HG03039 (cell line): ENCODE results near the gene YEATS4.
"Not testable (repeated sequence)": the region's sequence is repeated elsewhere in the genome, so short reads cannot be mapped to it uniquely, and the experiment has no call there.

ENCODE experiments used
- ATAC-seq: cut with Tn5 transposase; IDR thresholded peaks from one replicate; pipeline ENCODE4 v1.9.1; 2021; ENCODE audit warnings: mild to moderate bottlenecking, moderate library complexity; ENCODE audit not compliant: unreplicated experiment

YEATS4 gene

GRCh38 chr12:69359531-69360347 lies at the start of gene YEATS4:
Gene YEATS4, plus strand, starts transcription at chr12:69359743. Its CDS starts 230 bp downstream, at chr12:69359973.
- peak; percentile 76 for ATAC-seq

GRCh38 chr12:69313209-69313608 lies 46.3 kb upstream of the YEATS4 start:
- ATAC-seq: no peak

DNA sequence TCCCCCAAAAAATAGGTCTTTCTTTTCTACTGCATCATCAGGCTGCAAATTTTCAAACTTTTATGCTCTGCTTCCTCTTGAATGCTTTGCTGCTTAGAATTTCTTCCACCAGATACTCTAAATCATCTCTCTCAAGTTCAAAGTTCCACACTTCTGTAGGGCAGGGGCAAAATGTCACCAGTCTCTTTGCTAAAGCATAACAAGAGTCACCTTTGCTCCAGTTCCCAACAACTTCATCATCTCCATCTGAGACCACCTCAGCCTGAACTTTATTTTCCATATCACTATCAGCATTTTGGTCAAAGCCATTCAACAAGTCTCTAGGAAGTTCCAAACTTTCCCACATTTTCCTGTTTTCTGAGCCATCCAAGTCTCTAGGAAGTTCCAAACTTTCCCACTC lies 42.8 kb upstream of the YEATS4 start:
- not testable (repeated sequence) for ATAC-seq

- ATAC-seq: not testable (repeated sequence)
Measured at GRCh38 chr12:69317233-69317632, 42.3 kb upstream of the YEATS4 start.

DNA sequence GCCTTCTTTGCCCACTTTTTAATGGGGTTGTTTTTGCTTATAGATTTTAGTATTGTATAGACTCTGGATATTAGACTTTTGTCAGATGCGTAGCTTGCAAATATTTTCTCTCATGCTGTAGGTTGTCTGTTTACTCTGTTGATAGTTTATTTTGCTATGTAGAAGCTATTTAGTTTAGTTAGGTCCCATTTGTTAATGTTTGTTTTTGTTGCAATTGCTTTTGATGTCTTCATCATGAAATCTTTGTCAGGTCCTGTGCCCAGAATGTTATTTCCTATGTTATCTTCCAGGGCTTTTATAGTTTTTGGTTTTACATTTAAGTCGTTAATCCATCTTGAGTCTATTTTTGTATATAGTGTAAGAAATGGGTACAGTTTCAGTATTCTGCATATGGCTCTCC lies 41.3 kb upstream of the YEATS4 start:
- ATAC-seq: no peak

- ATAC-seq: no peak
Measured at GRCh38 chr12:69321351-69321750, 38.2 kb upstream of the YEATS4 start.

GRCh38 chr12:69324797-69325466 lies 34.6 kb upstream of the YEATS4 start:
- ATAC-seq: peak; percentile 94

- no peak for ATAC-seq
Measured at GRCh38 chr12:69328426-69328825, 31.1 kb upstream of the YEATS4 start.

- no peak for ATAC-seq
Measured at GRCh38 chr12:69329669-69330428, 29.7 kb upstream of the YEATS4 start.

- peak; percentile 74 for ATAC-seq
Measured at GRCh38 chr12:69330475-69331473, 28.8 kb upstream of the YEATS4 start.

GRCh38 chr12:69331519-69331908 lies 28.0 kb upstream of the YEATS4 start:
- peak; percentile 12 for ATAC-seq

DNA sequence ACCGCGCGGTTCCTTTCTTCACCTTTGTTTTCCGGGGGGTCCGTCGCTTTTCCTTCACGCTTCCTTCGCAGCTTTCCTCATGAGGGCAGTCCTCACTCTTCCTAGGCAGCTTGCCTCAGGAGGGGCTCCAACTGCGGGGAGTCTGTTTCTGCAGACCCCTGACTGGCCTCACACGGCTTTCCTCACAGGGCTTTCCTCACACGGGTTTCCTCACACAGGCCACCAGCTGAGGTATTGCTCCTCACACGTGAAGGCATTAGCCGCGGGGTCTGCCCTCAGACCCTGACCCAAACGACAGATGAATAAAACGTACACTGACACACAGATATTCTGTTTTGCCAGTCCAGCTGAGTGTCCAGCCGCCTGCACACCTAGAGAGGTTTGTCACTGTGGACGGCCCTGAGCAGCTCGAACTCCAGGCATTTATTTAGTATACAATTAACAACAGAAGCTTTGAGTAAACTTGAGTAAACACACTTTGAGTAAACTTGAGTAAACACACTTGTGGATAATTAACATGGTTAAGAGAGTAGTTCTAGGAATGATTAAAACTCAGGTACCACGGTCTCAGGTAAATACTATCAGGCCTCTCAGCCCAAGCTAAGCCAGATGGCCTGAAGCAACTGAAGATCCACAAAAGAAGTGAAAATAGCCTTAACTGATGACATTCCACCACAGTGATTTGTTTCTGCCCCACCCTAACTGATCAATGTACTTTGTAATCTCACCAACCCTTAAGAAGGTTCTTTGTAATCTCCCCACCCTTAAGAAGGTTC lies 27.4 kb upstream of the YEATS4 start:
- ATAC-seq: no peak

GRCh38 chr12:69332815-69333358 lies 26.7 kb upstream of the YEATS4 start:
- no peak for ATAC-seq

- no peak for ATAC-seq
Measured at GRCh38 chr12:69334158-69334557, 25.4 kb upstream of the YEATS4 start.

GRCh38 chr12:69337311-69338090 lies 22.0 kb upstream of the YEATS4 start:
- no peak for ATAC-seq

DNA sequence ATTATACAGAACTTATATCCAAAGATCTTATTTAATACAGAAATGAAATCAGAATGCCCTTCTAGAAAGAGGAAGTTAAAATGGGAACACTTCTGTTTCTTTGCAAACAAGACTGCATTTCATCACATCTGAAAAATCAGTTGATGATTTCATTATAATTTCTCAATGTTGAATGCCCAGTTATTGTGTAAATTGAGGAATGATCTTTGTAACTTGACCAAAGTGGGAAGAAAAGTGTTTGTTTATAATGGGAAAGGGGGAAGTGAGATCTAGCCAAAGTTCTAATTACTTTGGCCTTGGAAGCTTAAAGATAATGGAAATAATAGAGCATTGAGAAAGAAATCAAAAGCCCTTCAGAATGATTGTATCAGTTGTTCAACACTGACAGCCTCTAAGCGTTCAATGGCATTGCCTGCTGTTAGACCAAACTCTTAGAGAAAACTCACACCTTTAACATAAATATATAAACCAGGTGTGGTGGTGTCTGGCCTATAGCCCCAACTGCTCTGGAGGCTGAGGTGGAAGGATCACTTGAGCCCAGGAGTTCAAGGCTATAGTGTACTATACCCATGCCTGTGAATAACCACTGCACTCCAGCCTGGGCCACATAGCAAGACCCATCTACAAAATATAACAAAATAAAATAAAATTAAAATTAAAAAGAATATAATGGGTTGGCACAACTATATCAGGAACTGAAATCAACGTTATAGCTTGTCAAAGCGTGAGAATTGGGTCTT lies 21.3 kb upstream of the YEATS4 start:
- no peak for ATAC-seq

DNA sequence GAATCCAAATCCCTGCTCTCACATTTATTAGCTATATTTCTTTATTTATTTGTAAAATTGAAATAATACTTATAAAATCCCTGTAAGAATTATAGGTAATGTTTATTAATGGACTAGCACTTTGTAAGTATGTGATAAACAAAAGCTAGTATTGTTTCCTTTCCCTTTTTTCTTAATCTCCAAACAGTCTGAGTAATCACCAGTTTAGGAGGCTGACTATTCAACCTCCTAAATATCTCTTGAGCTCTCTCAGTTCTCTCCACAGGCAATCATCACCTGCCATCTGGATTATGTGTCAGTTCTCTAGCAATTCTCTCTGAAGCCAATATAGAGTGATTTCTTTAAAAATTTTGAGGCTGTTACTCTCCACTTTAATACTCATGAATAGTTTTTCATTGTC lies 20.6 kb upstream of the YEATS4 start:
- no peak for ATAC-seq

- ATAC-seq: no peak
Measured at GRCh38 chr12:69339999-69340398, 19.5 kb upstream of the YEATS4 start.
